Measurements from ENCODE around the gene RC3H2.

GRCh38 chr9:122883125-122883524 lies 22.0 kb downstream of the RC3H2 start:
- TF ChIP-seq CTCF (IDR thresholded peaks at IDR 0.05) (no peak), POLR2A (IDR thresholded peaks at IDR 0.05) (no peak)

All from right lobe of liver (tissue), 4 donors.